Kidney (tissue), 14 donors: ENCODE data around the gene FEM1B. TPM values are rescaled to one million over a fixed set of nuclear protein-coding genes. Genes with fewer than 3 reads are reported as not detected.

Experiments used
- DNase-seq, 5 donors: peaks; one replicate each; pipeline ENCODE4 v3.0.0-alpha.2; 2013 to 2020
- FAIRE-seq: peaks from 2 replicates; lab custom pipeline; 2012; peaks lifted over from hg19 to GRCh38; lab: Jason Lieb, UNC
- H3K27ac ChIP-seq, 2 donors: one replicate each; pipeline ENCODE4 v1.7.0; 2013; ENCODE audit warnings: low read depth in 2 of 2, low read length in 2 of 2, inconsistent platforms in 1 of 2
- H3K27me3 ChIP-seq: one replicate; pipeline ENCODE4 v1.7.1; 2013; ENCODE audit warnings: low read length, inconsistent platforms; ENCODE audit not compliant: control insufficient read depth, insufficient read depth
- H3K36me3 ChIP-seq, 3 donors: one replicate each; pipeline versions ENCODE4 v1.7.0 to v1.7.1; 2013; ENCODE audit warnings: low read length in 3 of 3, control low read depth in 1 of 3, inconsistent platforms in 1 of 3; ENCODE audit not compliant: insufficient read depth in 3 of 3, control insufficient read depth in 2 of 3
- H3K4me1 ChIP-seq, 3 donors: one replicate each; pipeline versions ENCODE4 v1.7.0 to v1.7.1; 2013; ENCODE audit warnings: low read length in 3 of 3, inconsistent platforms in 1 of 3, low read depth in 1 of 3; ENCODE audit not compliant: control insufficient read depth in 2 of 3, insufficient read depth in 2 of 3
- H3K4me3 ChIP-seq, 3 donors: one replicate each; pipeline versions ENCODE4 v1.7.0 to v1.8.1; 2013; ENCODE audit warnings: low read length in 3 of 3, control low read depth in 1 of 3, inconsistent platforms in 1 of 3
- H3K9ac ChIP-seq, 3 donors: one replicate each; pipeline versions ENCODE4 v1.7.0 to v1.7.1; 2013; ENCODE audit warnings: low read length in 3 of 3, control low read depth in 1 of 3, inconsistent platforms in 1 of 3
- H3K9me3 ChIP-seq, 3 donors: one replicate each; pipeline versions ENCODE4 v1.7.0 to v1.7.1; 2013; ENCODE audit warnings: low read length in 3 of 3, control low read depth in 1 of 3, inconsistent platforms in 1 of 3; ENCODE audit not compliant: control insufficient read depth in 2 of 3, insufficient read depth in 1 of 3
- CTCF ChIP-seq: IDR thresholded peaks from 3 replicates; pipeline ENCODE4 v1.5.1; 2012; ENCODE audit warnings: mild to moderate bottlenecking, moderate library complexity, borderline replicate concordance; ENCODE audit not compliant: insufficient read depth; ENCODE audit errors: extremely low read depth
- intact Hi-C: fragments of 100-400 bp; cut with DNase I; formaldehyde crosslinking; loops from one replicate; pipeline ENCODE4 v1.11.1; 2022
- polyA plus RNA-seq: library from polyadenylated mRNA; stranded (reverse); fragments of 350-450 nt; fragmentation: Illumina TruSeq; extraction: RNeasy Lipid Tissue Mini Kit (QIAGEN cat#74804); gene quantifications from one replicate; pipeline ENCODE4 v1.2.3, GENCODE V29; 2014; ENCODE audit warnings: low read depth, low replicate concordance; ENCODE audit not compliant: insufficient read depth
- total RNA-seq: library from RNA; stranded (reverse); fragmentation: NEBNext Ultra II Directional; extraction: Animal tissue kit (Norgen Biotek cat#: 25700); gene quantifications from one replicate; pipeline ENCODE4 v1.2.1, GENCODE V29; 2021
- donor health status: control.
- donor health status: control.
- donor health status: control.
- donor health status: control.
- donor health status: control.
- donor health status: DM: yes; HTN: yes; CAD: no.
- donor health status: Normal renal cell carcinoma (clear cell type).

Gene FEM1B
- total and polyA plus RNA-seq, 2 donors from 2014 or later = 9.8 to 47.6 TPM

- H3K9ac ChIP-seq = no peak overlapping the region
Observed at GRCh38 chr15:68315495-68316031, 38.0 kb downstream of the FEM1B start.

GRCh38 chr15:68316061-68316804 lies 38.7 kb downstream of the FEM1B start:
- DNase-seq (peak in 4 of 5 donors; percentile 20 to 70 (median 38)), FAIRE-seq (no peak)
- no peak overlapping the region for H3K9ac ChIP-seq

More at GRCh38 chr15:68315495-68316031, 38.0 kb downstream of the FEM1B start:
- intact Hi-C loops = no loop called here
- H3K36me3 ChIP-seq = no peaks in the 10 kb centered on the region
- H3K4me3 ChIP-seq = no peak overlapping the region
- FAIRE-seq (no peak), DNase-seq (peak in 4 of 5 donors; percentile 29 to 58 (median 44))
- TF ChIP-seq CTCF = no peak
- H3K27ac ChIP-seq = no peak overlapping the region
- no peaks in the 10 kb centered on the region for H3K9me3 ChIP-seq
- no peaks in the 10 kb centered on the region for H3K4me1 ChIP-seq
- H3K27me3 ChIP-seq = no peaks in the 10 kb centered on the region

GRCh38 chr15:68317281-68318007 lies 39.9 kb downstream of the FEM1B start:
- no peak overlapping the region for H3K9ac ChIP-seq
- no peaks in the 10 kb centered on the region for H3K27me3 ChIP-seq
- no peaks in the 10 kb centered on the region for H3K4me1 ChIP-seq
- no peak overlapping the region for H3K27ac ChIP-seq
- H3K36me3 ChIP-seq = no peaks in the 10 kb centered on the region
- no peaks in the 10 kb centered on the region for H3K9me3 ChIP-seq
- FAIRE-seq (no peak), DNase-seq (peak in 2 of 5 donors; percentile 34 to 43)
- intact Hi-C loops = no loop called here
- H3K4me3 ChIP-seq = no peak overlapping the region
- no peak for TF ChIP-seq CTCF

More at GRCh38 chr15:68316061-68316804, 38.7 kb downstream of the FEM1B start:
- no peaks in the 10 kb centered on the region for H3K27me3 ChIP-seq
- no peaks in the 10 kb centered on the region for H3K9me3 ChIP-seq
- H3K4me3 ChIP-seq = no peak overlapping the region
- TF ChIP-seq CTCF = no peak
- H3K27ac ChIP-seq = no peak overlapping the region
- intact Hi-C loops = no loop called here
- no peaks in the 10 kb centered on the region for H3K36me3 ChIP-seq
- H3K4me1 ChIP-seq = no peaks in the 10 kb centered on the region
